GM12891 (cell line): ENCODE measurements around the gene HOXB3.

Experiments used
- DNase-seq: peaks from one replicate; pipeline ENCODE4 v3.0.0; 2011; ENCODE audit warnings: low spot score; ENCODE audit not compliant: insufficient read length
- FAIRE-seq: peaks from 2 replicates; lab custom pipeline; 2011; peaks lifted over from hg19 to GRCh38; lab: Jason Lieb, UNC
- PAX5 ChIP-seq: IDR thresholded peaks from 2 replicates; pipeline ENCODE4 v1.6.1; 2011; ENCODE audit warnings: low read length, moderate library complexity, mild to moderate bottlenecking; ENCODE audit not compliant: insufficient read depth, severe bottlenecking
- POLR2A ChIP-seq: IDR thresholded peaks from 2 replicates; pipeline ENCODE4 v1.6.1; 2011; ENCODE audit warnings: low read depth, low read length, control low read depth
- POLR2AphosphoS5 ChIP-seq: IDR thresholded peaks from 2 replicates; pipeline ENCODE4 v1.6.1; 2011; ENCODE audit warnings: low read depth, low read length, control low read depth
- POU2F2 ChIP-seq: IDR thresholded peaks from 2 replicates; pipeline ENCODE4 v1.6.1; 2011; ENCODE audit warnings: low read depth, mild to moderate bottlenecking, control low read depth, low read length, moderate library complexity
- SPI1 ChIP-seq: IDR thresholded peaks from 2 replicates; pipeline ENCODE4 v1.6.1; 2011; ENCODE audit warnings: low read depth, low read length, control low read depth
- TAF1 ChIP-seq: IDR thresholded peaks from 2 replicates; pipeline ENCODE4 v1.6.1; 2011; ENCODE audit warnings: low read depth, low read length, control low read depth

HOXB3 gene

GRCh38 chr17:48626245-48627117 lies 36.4 kb upstream of the HOXB3 start, which contains the start of gene HOXB9:
TSS of gene HOXB9 (minus strand) at chr17:48626358. CDS start at chr17:48626269, 89 bp downstream.
- DNase-seq (no peak), FAIRE-seq (no peak)
- TF ChIP-seq SPI1 = no peak
- TF ChIP-seq TAF1 = no peak
- TF ChIP-seq POLR2AphosphoS5 = no peak
- no peak for TF ChIP-seq POU2F2
- TF ChIP-seq POLR2A = no peak
- TF ChIP-seq PAX5 = no peak

- TF ChIP-seq POLR2A (no peak), POU2F2 (no peak), SPI1 (no peak), TAF1 (no peak), POLR2AphosphoS5 (no peak), PAX5 (no peak)
- peak; percentile 9 for FAIRE-seq
- no peak for DNase-seq
These were observed 35.6 kb upstream of the HOXB3 start for GRCh38 chr17:48625495-48626244.

DNA sequence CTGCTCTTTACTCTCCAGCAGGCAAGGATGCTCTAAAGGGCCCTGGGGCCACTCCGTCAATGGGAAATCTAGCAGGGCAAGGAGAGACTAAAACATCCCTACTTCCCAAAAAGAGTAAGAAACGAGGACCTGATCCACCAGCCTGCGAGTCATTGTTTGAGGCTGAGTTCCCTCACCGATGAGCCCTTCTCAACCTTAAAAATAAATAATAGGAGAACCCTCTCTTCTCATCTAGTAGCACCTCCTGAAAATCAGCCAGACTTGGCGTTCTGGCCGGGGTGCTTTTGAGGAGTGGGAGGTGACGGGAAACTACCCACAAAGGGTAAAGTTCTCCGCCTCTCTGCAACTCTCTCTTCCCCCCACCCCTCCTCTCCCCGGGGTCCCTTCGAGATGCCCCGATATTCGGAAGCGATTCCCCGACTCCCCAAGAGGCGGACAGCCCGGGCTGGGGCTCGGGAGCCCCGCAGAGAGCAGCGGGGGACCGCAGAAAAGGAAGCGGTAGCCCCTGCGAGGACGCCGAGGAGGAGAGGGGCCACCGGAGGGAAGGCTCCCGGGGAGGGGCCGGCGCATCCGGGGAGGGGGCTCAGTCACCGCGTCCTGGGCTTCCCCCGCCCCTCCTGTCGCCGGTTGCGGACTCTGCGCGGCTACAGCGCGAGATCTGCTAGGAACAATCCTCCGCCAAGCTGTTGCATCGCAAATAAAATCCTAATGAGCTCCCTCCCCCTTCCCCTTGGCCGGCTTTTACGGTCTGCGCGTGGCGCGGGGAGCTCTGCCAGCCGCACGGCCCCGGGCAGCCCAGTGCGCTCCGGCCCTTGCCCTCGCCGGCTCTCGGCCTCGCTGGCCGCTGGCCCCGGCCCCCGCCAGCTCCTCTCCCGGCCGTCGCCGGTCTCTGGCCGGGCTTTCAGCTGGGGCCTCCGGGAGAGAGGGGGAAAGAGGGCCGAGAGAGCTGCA lies 34.8 kb upstream of the HOXB3 start:
- no peak for DNase-seq
- FAIRE-seq = no peak
- TF ChIP-seq TAF1 (no peak), PAX5 (no peak), SPI1 (no peak), POLR2A (no peak), POU2F2 (no peak), POLR2AphosphoS5 (no peak)

GRCh38 chr17:48624118-48624517 lies 34.1 kb upstream of the HOXB3 start:
- no peak for FAIRE-seq
- no peak for TF ChIP-seq POLR2A
- TF ChIP-seq SPI1 = no peak
- TF ChIP-seq POLR2AphosphoS5 = no peak
- TF ChIP-seq POU2F2 = no peak
- no peak for TF ChIP-seq TAF1
- no peak for TF ChIP-seq PAX5
- no peak for DNase-seq

DNA sequence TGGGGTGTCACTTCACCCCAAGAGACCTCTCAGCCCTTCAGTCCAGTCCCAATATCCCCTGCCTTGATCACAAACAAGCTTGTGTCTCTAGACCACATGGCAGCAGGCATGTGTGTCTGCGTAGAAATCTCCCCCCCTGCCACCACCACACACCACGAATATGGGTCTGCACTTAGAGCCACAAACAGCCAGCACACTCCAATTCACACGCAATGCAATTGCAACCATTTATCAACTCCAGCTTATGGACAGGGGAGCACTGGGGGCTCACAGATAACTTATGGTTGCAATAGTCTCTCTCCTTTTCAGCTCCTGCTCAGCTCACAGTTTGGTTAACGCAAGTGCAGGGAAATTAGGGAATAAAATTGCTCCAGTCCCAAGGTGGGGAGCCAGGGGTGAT lies 33.5 kb upstream of the HOXB3 start:
- FAIRE-seq = no peak
- DNase-seq = no peak
- TF ChIP-seq SPI1 (no peak), POU2F2 (no peak), PAX5 (no peak), TAF1 (no peak), POLR2AphosphoS5 (no peak), POLR2A (no peak)

DNA sequence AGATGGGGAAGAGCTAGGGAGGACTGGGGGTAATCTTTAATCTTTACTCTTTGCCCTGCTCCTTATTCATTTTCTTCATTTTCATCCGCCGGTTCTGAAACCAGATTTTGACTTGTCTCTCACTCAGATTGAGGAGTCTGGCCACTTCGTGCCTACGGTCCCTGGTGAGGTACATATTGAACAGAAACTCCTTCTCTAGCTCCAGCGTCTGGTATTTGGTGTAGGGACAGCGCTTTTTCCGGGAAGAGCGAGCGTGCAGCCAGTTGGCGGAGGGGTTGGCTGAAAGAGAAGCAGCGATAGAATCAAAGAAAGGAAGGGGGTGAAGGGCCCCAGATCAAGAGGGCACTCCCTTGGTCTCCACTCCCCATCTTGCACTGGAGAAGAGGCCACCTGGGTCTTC lies 32.8 kb upstream of the HOXB3 start:
- no peak for FAIRE-seq
- DNase-seq = no peak
- TF ChIP-seq POLR2AphosphoS5 = no peak
- TF ChIP-seq POLR2A = no peak
- no peak for TF ChIP-seq PAX5
- TF ChIP-seq SPI1 = no peak
- no peak for TF ChIP-seq POU2F2
- TF ChIP-seq TAF1 = no peak

DNA sequence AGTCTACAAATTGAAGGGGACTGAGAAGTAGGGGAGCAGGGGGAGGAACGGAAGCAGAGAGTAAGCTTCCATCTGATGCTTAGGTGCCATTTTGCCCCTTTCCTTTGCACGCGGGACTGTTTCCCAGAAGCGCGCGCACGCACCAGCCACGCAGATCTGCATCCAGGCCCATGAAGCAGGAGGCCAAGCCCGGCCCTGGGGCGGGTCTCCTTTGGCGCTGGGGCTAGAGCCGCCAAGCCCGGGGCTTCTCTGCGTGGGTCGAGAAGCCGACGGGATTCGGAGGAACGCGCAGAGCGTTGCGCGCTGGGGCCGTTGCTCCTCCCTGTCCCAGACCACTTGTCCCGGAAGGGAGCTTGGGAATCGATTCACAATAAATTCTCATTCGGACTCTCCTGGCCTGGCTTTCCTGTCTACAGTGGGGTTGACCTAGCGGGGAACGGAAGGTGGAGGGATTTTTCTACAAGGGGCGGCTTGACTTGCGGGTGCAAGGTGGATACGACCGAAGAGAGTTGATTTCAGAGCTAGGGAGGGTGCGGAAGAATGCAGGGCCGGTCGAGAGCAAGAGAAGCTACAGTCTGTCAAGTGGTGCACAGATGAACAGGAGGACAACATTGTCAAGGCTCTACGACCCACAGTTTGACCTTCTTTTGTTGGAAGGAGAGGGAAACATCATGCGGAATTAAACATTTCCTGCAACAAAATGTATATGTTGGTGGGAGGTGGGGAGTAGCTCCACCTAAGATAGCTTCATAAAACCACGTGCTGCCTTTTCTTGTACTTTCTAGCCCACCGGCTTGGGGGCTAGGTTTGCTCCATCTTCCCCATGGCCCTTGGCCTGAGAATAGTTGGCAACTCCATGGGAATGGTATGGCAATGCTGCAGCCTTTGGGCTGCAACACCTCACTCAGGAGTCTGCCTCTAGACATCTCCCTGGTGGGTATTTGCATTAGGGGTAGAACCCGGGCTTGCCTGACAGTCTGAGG lies 31.7 kb upstream of the HOXB3 start:
- DNase-seq = no peak
- TF ChIP-seq SPI1 (no peak), TAF1 (no peak), POU2F2 (no peak), PAX5 (no peak)
- no peak for FAIRE-seq

- DNase-seq (no peak), FAIRE-seq (no peak)
- TF ChIP-seq PAX5 = no peak
- no peak for TF ChIP-seq POU2F2
- no peak for TF ChIP-seq TAF1
- no peak for TF ChIP-seq POLR2AphosphoS5
- no peak for TF ChIP-seq SPI1
- no peak for TF ChIP-seq POLR2A
These were observed 30.6 kb upstream of the HOXB3 start for GRCh38 chr17:48620461-48621139.
